Spleen (tissue), 11 donors: ENCODE data around the gene CCNB1IP1. TPM values are rescaled to one million over a fixed set of nuclear protein-coding genes. Genes with fewer than 3 reads are reported as not detected.
"Not testable (repeated sequence)": the region's sequence is repeated elsewhere in the genome, so short reads cannot be mapped to it uniquely, and the experiment has no call there.

Source experiments
- DNase-seq: peaks from one replicate; pipeline ENCODE4 v3.0.0-alpha.2; 2020
- H3K27ac ChIP-seq, 8 donors: fragments of 200-600 bp; sonication (generic) in 7 of 8; 1 replicate in 4 of 8; 2 replicates in 4 of 8; pipeline versions ENCODE4 v1.5.0 to v1.8.0; 2016 to 2021; ENCODE audit warnings: inconsistent platforms in 4 of 8, mild to moderate bottlenecking in 4 of 8, moderate library complexity in 1 of 8
- H3K27me3 ChIP-seq, 7 donors: fragments of 200-600 bp; sonication (generic) in 6 of 7; replicated peaks in 1 of 7; 1 replicate in 4 of 7; 2 replicates in 3 of 7; pipeline versions ENCODE4 v1.5.0 to v1.8.0; 2016 to 2021; ENCODE audit warnings: inconsistent platforms in 3 of 7, mild to moderate bottlenecking in 1 of 7
- H3K36me3 ChIP-seq, 6 donors: fragments of 200-600 bp; sonication (generic) in 5 of 6; 1 replicate in 4 of 6; 2 replicates in 2 of 6; pipeline versions ENCODE4 v1.5.0 to v1.8.0; 2016 to 2021; ENCODE audit warnings: inconsistent platforms in 2 of 6
- H3K4me1 ChIP-seq, 6 donors: fragments of 200-600 bp; sonication (generic) in 5 of 6; 1 replicate in 3 of 6; 2 replicates in 3 of 6; pipeline versions ENCODE4 v1.5.0 to v1.8.0; 2016 to 2021; ENCODE audit warnings: inconsistent platforms in 3 of 6
- H3K4me3 ChIP-seq, 8 donors: fragments of 200-600 bp; sonication (generic) in 7 of 8; 1 replicate in 4 of 8; 2 replicates in 4 of 8; pipeline versions ENCODE4 v1.5.0 to v1.8.0; 2016 to 2021; ENCODE audit warnings: inconsistent platforms in 4 of 8, mild to moderate bottlenecking in 4 of 8, moderate library complexity in 2 of 8
- H3K9me3 ChIP-seq, 8 donors: fragments of 200-600 bp; sonication (generic) in 7 of 8; 1 replicate in 4 of 8; 2 replicates in 4 of 8; pipeline versions ENCODE4 v1.5.0 to v1.8.0; 2016 to 2021; ENCODE audit warnings: inconsistent platforms in 4 of 8
- POLR2A ChIP-seq, 3 donors: fragments of 450-650 bp; IDR thresholded peaks; one replicate each; pipeline ENCODE4 v1.5.1; 2017; ENCODE audit warnings: antibody characterized with exemption in 3 of 3, mild to moderate bottlenecking in 1 of 3
- POLR2AphosphoS5 ChIP-seq, 3 donors: sonication (generic); formaldehyde crosslinking; IDR thresholded peaks; one replicate each; pipeline ENCODE4 v1.5.1; 2017; ENCODE audit warnings: antibody characterized with exemption in 3 of 3
- WGBS, 5 donors: extraction: QIAGEN DNeasy Blood & Tissue Kit in 3 of 5; methylation state at CpG; one replicate each; pipeline versions ENCODE4 v1.1.5 to v1.1.7; 2013 to 2018; 5-methylcytosine and 5-hydroxymethylcytosine counted together
- intact Hi-C: fragments of 100-400 bp; cut with DNase I; formaldehyde crosslinking; loops from one replicate; pipeline ENCODE4 v1.15.0; 2023; ENCODE audit warnings: low total_unique reads
- polyA plus RNA-seq, 3 donors: library from polyadenylated mRNA; stranded (reverse); fragments of 200-250 nt; gene quantifications; one replicate each; pipeline ENCODE4 v1.2.1, GENCODE V29; 2013
- total RNA-seq, 7 donors: library from RNA; depleted of rRNA in 3 of 7; stranded (reverse); fragments of >200 nt in 3 of 7; fragmentation: NEBNext Ultra II Directional in 4 of 7; extraction: Animal tissue kit (Norgen Biotek cat#: 25700) in 4 of 7; gene quantifications; one replicate each; pipeline versions ENCODE4 v1.1.0 to v1.2.1, GENCODE V29; 2016 to 2021
- TF ChIP-seq, protein P1 (sequence below), 11 experiments: fragments of 200-600 bp in 7 of 11; fragments of 450-650 bp in 4 of 11; sonication (generic) in 4 of 11; IDR thresholded peaks in 8 of 11; conservative IDR thresholded peaks in 3 of 11; 1 replicate in 7 of 11; 2 replicates in 4 of 11; pipeline versions ENCODE4 v1.4.0 to v1.8.0; 2016 to 2021; ENCODE audit warnings: antibody characterized with exemption in 11 of 11, inconsistent platforms in 4 of 11, mild to moderate bottlenecking in 1 of 11
- donor health status: healthy with polysubstance abuse.
- donor health status: DM: no; HTN: no; CAD: no; lungs with moderate emphysema.
- donor health status: DM: no; HTN: no; CAD: no.
- donor health status: Bipolar disorder and iron deficiency.
- donor health status: healthy.
- donor health status: DM: no; HTN: no; CAD: no.
- donor health status: DM: yes; HTN: yes; CAD: no.

The CCNB1IP1 gene
- total and polyA plus RNA-seq, 10 donors, result 21.1 to 49.1 (median 30.8) TPM

DNA sequence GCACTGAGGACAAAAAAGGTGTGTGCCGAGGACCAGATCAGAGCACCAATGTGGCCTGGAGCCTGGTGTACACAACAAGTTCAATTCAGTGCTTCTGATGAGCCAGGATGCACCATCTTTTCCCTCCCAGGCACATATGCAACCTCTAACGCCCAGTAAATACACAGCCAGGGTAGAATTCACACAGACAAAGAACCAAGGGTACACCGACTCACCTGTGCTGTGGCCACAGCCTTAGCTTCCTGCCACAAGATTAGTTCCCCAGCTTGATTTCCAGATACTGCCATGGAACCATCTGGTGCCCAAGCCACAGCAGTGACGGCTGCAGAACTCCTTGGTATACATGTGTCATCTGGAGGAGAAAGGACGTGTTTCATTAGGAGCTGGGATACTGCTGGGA is 39.7 kb upstream of the CCNB1IP1 start:
- Histone ChIP-seq H3K27me3 (no peaks in the 10 kb centered on the region), H3K4me3 (no peak overlapping the region), H3K9me3 (no peaks in the 10 kb centered on the region), H3K27ac (no peak overlapping the region), H3K36me3 (peaks cover 15 to 100% (median 97%) of the 10 kb centered on the region in 6 donors), H3K4me1 (no peaks in the 10 kb centered on the region)
- intact Hi-C loops, result no loop called here
- WGBS, 5 donors, result 77 to 92% (median 88%) methylated on average over 5 of the region's 5 CpGs
- TF ChIP-seq POLR2A (IDR thresholded peaks at IDR 0.05) (no peak), POLR2AphosphoS5 (IDR thresholded peaks at IDR 0.05) (no peak)
- TF ChIP-seq, protein P1, sequence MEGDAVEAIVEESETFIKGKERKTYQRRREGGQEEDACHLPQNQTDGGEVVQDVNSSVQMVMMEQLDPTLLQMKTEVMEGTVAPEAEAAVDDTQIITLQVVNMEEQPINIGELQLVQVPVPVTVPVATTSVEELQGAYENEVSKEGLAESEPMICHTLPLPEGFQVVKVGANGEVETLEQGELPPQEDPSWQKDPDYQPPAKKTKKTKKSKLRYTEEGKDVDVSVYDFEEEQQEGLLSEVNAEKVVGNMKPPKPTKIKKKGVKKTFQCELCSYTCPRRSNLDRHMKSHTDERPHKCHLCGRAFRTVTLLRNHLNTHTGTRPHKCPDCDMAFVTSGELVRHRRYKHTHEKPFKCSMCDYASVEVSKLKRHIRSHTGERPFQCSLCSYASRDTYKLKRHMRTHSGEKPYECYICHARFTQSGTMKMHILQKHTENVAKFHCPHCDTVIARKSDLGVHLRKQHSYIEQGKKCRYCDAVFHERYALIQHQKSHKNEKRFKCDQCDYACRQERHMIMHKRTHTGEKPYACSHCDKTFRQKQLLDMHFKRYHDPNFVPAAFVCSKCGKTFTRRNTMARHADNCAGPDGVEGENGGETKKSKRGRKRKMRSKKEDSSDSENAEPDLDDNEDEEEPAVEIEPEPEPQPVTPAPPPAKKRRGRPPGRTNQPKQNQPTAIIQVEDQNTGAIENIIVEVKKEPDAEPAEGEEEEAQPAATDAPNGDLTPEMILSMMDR (IDR thresholded peaks at IDR 0.05 in 8 of 11, conservative IDR thresholded peaks at IDR 0.05 in 3 of 11), result no peak
- no peak for DNase-seq

DNA sequence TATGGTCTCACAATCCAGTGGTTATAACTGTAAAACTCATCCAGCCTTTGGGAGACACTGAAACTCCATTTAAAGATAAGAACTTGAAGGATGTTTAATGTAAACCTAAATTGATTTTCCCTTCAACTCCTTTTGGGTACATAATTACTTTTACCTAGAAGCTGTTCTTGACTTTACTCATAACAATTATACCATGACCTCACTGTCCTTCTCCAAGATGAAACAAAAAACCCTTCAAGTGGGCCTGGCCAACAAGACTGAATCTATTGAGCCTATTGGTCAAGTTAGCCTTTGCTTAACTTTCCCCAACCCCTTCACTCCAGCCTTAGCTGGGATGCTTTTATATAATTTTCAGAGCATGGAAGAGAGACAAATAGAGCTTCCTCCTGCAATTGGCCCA is 32.8 kb upstream of the CCNB1IP1 start:
- Histone ChIP-seq H3K9me3 (no peaks in the 10 kb centered on the region), H3K4me3 (no peak overlapping the region), H3K36me3 (peaks cover 2 to 99% (median 74%) of the 10 kb centered on the region in 6 donors), H3K27me3 (no peaks in the 10 kb centered on the region), H3K4me1 (no peaks in the 10 kb centered on the region), H3K27ac (no peak overlapping the region)
- no peak for TF ChIP-seq POLR2A (IDR thresholded peaks at IDR 0.05)
- TF ChIP-seq, protein P1 (IDR thresholded peaks at IDR 0.05 in 8 of 11, conservative IDR thresholded peaks at IDR 0.05 in 3 of 11), result no peak
- TF ChIP-seq POLR2AphosphoS5 (IDR thresholded peaks at IDR 0.05), result no peak
- intact Hi-C loops, result no loop called here
- DNase-seq, result no peak

- WGBS, 5 donors, result 14 to 48% (median 28%) methylated on average over 3 of the region's 3 CpGs
- DNase-seq, H3K4me3 ChIP-seq, H3K27me3 ChIP-seq, intact Hi-C loops, H3K9me3 ChIP-seq: not testable (repeated sequence)
- peak overlapping the region in 3 of 8 donors; percentile 9 to 29 (median 26) for H3K27ac ChIP-seq
- H3K36me3 ChIP-seq, result peaks cover under 1 to 99% (median 56%) of the 10 kb centered on the region in 6 donors
- H3K4me1 ChIP-seq, result peaks cover 0 to 11% (median 0%) of the 10 kb centered on the region in 6 donors
These were observed 25.4 kb upstream of the CCNB1IP1 start for GRCh38 chr14:20358474-20358873.

DNA sequence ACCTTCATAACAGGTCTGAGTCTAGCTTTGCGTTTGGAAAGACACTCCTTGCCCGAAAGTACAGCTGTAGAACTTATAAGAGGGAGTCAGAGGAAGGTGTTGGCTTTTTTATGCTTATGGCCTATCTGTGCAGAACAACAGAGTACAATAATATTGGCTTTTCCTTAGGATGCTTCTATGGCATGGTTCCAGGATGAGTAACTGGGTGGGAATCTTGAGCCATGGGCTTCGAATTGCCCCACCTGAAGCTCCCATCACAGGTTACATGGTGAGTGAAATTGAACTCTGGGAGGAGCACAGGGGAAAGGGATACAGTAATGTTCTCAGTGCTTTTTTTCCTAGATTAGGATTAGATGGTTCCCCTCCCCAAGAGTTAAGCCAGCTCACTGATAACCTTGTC is 23.3 kb upstream of the CCNB1IP1 start:
- intact Hi-C loops, result no loop called here
- H3K36me3 ChIP-seq, result peaks cover 2 to 99% (median 69%) of the 10 kb centered on the region in 6 donors

More for the DNA sequence above, 23.3 kb upstream of the CCNB1IP1 start:
- H3K4me1 ChIP-seq, result peaks cover 0 to 11% (median 0%) of the 10 kb centered on the region in 6 donors
- no peak overlapping the region for H3K4me3 ChIP-seq
- H3K9me3 ChIP-seq, result no peaks in the 10 kb centered on the region
- DNase-seq, result no peak
- 93 to 100% (median 96%) methylated on average over 3 of the region's 3 CpGs for WGBS, 5 donors
- H3K27me3 ChIP-seq, result no peaks in the 10 kb centered on the region
- TF ChIP-seq, protein P1 (IDR thresholded peaks at IDR 0.05 in 8 of 11, conservative IDR thresholded peaks at IDR 0.05 in 3 of 11), result no peak
- TF ChIP-seq POLR2AphosphoS5 (IDR thresholded peaks at IDR 0.05) (no peak), POLR2A (IDR thresholded peaks at IDR 0.05) (no peak)
- no peak overlapping the region for H3K27ac ChIP-seq
